ENCODE data around the gene FGFBP1.

DNA sequence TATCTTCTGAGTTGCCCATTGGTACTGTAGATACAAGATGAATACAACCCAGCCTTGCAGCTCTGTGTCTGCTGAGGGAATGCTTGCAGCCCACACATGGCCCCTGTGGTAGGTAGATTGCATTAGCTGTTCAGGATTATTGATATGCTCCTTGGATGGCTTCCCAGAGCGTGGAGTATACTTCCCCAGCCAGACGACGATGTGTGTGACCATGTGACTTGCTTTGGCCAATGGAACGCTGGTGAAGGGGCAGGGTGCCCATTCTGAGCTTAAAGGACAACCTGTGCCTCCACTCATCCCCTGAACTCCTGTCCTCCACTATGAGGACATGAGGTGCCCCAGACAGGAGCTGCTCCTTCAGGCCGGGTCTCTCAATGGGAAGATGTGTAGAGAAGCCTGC, 48.4 kb upstream of the FGFBP1 start:
- TF ChIP-seq, protein P1, sequence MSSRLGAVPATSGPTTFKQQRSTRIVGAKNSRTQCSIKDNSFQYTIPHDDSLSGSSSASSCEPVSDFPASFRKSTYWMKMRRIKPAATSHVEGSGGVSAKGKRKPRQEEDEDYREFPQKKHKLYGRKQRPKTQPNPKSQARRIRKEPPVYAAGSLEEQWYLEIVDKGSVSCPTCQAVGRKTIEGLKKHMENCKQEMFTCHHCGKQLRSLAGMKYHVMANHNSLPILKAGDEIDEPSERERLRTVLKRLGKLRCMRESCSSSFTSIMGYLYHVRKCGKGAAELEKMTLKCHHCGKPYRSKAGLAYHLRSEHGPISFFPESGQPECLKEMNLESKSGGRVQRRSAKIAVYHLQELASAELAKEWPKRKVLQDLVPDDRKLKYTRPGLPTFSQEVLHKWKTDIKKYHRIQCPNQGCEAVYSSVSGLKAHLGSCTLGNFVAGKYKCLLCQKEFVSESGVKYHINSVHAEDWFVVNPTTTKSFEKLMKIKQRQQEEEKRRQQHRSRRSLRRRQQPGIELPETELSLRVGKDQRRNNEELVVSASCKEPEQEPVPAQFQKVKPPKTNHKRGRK (tag; IDR thresholded peaks at IDR 0.05) = no peak
- TF ChIP-seq ZC3H4 (CRISPR knock-in tag; IDR thresholded peaks at IDR 0.05; ENCODE audit: borderline replicate concordance) = no peak
- no peak for TF ChIP-seq SOX6 (IDR thresholded peaks at IDR 0.05)
- TF ChIP-seq, protein P2, sequence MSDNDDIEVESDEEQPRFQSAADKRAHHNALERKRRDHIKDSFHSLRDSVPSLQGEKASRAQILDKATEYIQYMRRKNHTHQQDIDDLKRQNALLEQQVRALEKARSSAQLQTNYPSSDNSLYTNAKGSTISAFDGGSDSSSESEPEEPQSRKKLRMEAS (CRISPR knock-in tag; IDR thresholded peaks at IDR 0.05) = no peak
- no peak for TF ChIP-seq POLR2AphosphoS5 (IDR thresholded peaks at IDR 0.05; ENCODE audit: control insufficient read depth, insufficient read depth, low read depth, low read length)
- TF ChIP-seq, protein P3, sequence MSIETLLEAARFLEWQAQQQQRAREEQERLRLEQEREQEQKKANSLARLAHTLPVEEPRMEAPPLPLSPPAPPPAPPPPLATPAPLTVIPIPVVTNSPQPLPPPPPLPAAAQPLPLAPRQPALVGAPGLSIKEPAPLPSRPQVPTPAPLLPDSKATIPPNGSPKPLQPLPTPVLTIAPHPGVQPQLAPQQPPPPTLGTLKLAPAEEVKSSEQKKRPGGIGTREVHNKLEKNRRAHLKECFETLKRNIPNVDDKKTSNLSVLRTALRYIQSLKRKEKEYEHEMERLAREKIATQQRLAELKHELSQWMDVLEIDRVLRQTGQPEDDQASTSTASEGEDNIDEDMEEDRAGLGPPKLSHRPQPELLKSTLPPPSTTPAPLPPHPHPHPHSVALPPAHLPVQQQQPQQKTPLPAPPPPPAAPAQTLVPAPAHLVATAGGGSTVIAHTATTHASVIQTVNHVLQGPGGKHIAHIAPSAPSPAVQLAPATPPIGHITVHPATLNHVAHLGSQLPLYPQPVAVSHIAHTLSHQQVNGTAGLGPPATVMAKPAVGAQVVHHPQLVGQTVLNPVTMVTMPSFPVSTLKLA (conservative IDR thresholded peaks at IDR 0.05) = no peak
- no peak for TF ChIP-seq SPI1 (IDR thresholded peaks at IDR 0.05; ENCODE audit: borderline replicate concordance, low read depth, low read length)
- no peak for TF ChIP-seq EGR1 (conservative IDR thresholded peaks at IDR 0.05)
- TF ChIP-seq, protein P4, sequence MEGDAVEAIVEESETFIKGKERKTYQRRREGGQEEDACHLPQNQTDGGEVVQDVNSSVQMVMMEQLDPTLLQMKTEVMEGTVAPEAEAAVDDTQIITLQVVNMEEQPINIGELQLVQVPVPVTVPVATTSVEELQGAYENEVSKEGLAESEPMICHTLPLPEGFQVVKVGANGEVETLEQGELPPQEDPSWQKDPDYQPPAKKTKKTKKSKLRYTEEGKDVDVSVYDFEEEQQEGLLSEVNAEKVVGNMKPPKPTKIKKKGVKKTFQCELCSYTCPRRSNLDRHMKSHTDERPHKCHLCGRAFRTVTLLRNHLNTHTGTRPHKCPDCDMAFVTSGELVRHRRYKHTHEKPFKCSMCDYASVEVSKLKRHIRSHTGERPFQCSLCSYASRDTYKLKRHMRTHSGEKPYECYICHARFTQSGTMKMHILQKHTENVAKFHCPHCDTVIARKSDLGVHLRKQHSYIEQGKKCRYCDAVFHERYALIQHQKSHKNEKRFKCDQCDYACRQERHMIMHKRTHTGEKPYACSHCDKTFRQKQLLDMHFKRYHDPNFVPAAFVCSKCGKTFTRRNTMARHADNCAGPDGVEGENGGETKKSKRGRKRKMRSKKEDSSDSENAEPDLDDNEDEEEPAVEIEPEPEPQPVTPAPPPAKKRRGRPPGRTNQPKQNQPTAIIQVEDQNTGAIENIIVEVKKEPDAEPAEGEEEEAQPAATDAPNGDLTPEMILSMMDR (IDR thresholded peaks at IDR 0.05 in 2 of 3, conservative IDR thresholded peaks at IDR 0.05 in 1 of 3; ENCODE audit: insufficient read depth in 2 of 3, low read depth in 1 of 3, low read length in 3 of 3) = no peak
- TF ChIP-seq, protein P5, sequence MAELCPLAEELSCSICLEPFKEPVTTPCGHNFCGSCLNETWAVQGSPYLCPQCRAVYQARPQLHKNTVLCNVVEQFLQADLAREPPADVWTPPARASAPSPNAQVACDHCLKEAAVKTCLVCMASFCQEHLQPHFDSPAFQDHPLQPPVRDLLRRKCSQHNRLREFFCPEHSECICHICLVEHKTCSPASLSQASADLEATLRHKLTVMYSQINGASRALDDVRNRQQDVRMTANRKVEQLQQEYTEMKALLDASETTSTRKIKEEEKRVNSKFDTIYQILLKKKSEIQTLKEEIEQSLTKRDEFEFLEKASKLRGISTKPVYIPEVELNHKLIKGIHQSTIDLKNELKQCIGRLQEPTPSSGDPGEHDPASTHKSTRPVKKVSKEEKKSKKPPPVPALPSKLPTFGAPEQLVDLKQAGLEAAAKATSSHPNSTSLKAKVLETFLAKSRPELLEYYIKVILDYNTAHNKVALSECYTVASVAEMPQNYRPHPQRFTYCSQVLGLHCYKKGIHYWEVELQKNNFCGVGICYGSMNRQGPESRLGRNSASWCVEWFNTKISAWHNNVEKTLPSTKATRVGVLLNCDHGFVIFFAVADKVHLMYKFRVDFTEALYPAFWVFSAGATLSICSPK (IDR thresholded peaks at IDR 0.05; ENCODE audit: borderline replicate concordance) = no peak
- no peak for TF ChIP-seq CREB1 (IDR thresholded peaks at IDR 0.05)
- no peak for TF ChIP-seq CREB1 (CRISPR knock-in tag; IDR thresholded peaks at IDR 0.05)
